Measurements from ENCODE around the gene COL26A1. TPM values are rescaled to one million over a fixed set of nuclear protein-coding genes. Genes with fewer than 3 reads are reported as not detected.

The COL26A1 gene
- total RNA-seq, 2 donors from 2014 or later = 0.14 TPM; not detected in 1

DNA sequence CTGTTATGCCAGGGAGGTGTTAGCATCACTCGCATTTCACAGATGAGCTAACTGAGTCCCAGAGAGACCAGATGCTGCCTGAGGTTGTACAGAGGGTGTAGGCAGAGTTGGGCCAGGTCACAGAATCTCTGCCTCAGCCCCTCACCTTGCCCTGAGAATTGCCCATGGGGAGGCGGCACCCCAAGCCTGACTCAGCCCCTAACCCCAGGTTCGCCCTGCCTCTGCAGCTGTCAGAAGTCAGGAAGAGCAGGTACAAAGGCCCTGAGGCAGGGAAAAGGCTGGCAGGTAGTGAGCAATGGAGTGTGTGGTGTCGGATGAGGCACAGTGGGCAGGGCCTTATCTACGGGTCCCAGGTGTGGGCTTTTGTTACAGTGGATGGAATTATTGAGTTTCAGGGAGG is 187.1 kb downstream of the COL26A1 start:
- DNase-seq (ENCODE audit: low spot score) (no peak), ATAC-seq (ENCODE audit: insufficient number of reproducible peaks, low FRiP score, low read depth) (no peak)
- Histone ChIP-seq H3K9me3 (no peaks in the 10 kb centered on the region), H3K36me3 (no peaks in the 10 kb centered on the region), H3K27me3 (replicated peaks; ENCODE audit: insufficient read depth) (no peaks in the 10 kb centered on the region), H3K4me3 (no peak overlapping the region), H3K27ac (no peak overlapping the region), H3K4me1 (ENCODE audit: control insufficient read depth in 1 of 2, low read depth in 2 of 2) (no peaks in the 10 kb centered on the region)
- TF ChIP-seq, protein P1, sequence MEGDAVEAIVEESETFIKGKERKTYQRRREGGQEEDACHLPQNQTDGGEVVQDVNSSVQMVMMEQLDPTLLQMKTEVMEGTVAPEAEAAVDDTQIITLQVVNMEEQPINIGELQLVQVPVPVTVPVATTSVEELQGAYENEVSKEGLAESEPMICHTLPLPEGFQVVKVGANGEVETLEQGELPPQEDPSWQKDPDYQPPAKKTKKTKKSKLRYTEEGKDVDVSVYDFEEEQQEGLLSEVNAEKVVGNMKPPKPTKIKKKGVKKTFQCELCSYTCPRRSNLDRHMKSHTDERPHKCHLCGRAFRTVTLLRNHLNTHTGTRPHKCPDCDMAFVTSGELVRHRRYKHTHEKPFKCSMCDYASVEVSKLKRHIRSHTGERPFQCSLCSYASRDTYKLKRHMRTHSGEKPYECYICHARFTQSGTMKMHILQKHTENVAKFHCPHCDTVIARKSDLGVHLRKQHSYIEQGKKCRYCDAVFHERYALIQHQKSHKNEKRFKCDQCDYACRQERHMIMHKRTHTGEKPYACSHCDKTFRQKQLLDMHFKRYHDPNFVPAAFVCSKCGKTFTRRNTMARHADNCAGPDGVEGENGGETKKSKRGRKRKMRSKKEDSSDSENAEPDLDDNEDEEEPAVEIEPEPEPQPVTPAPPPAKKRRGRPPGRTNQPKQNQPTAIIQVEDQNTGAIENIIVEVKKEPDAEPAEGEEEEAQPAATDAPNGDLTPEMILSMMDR (IDR thresholded peaks at IDR 0.05) = no peak

DNA sequence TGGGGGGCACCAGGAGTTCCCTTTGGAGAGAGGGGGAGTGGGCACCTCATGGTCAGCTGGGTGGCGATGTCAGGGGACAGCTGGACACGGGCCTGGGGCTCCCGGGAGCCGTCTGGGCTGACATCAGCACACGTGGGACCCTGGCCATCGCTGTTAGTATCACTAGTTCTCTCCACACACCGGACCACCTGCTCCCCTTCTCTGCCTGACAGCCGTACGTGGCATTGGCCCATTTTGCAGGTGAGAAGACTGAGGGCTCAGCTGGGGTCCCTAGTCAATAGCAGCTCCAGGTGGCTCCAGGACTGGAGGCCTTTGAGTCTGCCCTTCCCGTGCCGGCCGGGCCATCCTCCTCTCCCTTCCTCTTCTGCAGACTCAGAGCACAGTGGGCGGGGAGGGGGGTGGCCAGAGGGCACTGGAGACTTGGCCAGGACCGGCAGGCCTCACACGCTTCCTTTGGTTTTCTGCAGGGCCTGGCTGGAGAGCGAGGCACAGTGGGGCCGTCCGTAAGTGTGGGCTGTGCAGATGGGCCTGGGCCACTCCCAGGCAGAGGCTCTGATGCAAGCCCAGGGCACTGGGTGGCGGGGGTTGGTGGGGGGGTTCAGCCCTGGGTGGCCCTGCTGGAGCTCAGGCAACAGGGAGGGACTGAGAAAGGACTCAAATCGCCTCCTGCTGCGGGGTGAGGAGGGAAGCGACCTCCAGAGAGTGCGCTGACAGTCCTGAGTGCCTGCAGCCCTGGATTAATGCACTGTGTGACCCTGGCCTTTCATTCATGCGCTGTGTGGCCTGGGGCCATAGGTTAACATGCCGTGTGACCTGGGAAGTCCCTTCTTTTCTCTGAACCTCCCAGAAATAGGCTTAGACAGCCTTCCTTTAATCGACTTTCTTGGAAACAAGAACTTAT is 188.2 kb downstream of the COL26A1 start:
- Histone ChIP-seq H3K36me3 (no peaks in the 10 kb centered on the region), H3K4me3 (no peak overlapping the region), H3K9me3 (no peaks in the 10 kb centered on the region), H3K27me3 (replicated peaks; ENCODE audit: insufficient read depth) (no peaks in the 10 kb centered on the region), H3K27ac (no peak overlapping the region), H3K4me1 (ENCODE audit: control insufficient read depth in 1 of 2, low read depth in 2 of 2) (no peaks in the 10 kb centered on the region)
- TF ChIP-seq, protein P1 (IDR thresholded peaks at IDR 0.05) = no peak
- ATAC-seq (ENCODE audit: insufficient number of reproducible peaks, low FRiP score, low read depth) (no peak), DNase-seq (ENCODE audit: low spot score) (no peak)

DNA sequence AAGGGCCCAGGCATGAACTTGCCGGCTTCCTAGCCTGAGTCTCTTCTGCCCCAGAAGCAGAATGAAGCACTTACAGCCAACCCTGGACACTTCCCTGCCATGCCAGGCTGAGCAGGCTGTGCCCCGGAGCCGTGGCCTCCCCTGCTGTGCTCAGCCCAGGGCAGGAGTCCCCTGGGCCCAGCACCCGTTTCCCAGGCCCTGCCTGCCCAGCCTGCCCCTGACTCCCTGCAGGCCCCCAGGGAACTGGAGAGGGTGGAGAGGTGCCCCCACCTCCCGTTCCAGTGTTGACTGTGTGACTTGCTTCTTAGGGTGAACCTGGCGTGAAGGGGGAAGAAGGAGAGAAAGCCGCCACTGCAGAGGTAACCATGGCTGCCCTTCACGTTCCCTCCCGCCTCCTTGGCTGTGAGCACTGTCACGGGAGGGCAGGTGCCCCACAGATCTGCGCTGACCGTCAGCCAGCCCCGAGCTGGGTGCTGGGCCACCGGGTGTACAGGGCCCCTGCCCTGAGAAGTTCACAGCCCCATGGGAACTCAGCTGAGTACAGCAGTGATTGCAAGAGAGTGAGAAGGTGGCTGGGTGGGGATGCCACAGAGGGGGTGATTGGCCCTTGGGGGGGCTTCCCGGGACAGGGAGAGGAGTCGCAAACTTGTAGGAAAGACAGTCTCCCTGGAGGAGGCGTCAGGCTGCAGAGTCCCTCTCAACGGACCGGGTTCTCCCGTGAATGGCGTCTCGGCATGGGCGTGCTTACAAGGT is 190.5 kb downstream of the COL26A1 start:
- Histone ChIP-seq H3K4me3 (no peak overlapping the region), H3K4me1 (ENCODE audit: control insufficient read depth in 1 of 2, low read depth in 2 of 2) (no peaks in the 10 kb centered on the region), H3K27me3 (replicated peaks; ENCODE audit: insufficient read depth) (no peaks in the 10 kb centered on the region), H3K36me3 (no peaks in the 10 kb centered on the region), H3K9me3 (no peaks in the 10 kb centered on the region), H3K27ac (no peak overlapping the region)
- no peak for ATAC-seq (ENCODE audit: insufficient number of reproducible peaks, low FRiP score, low read depth)
- TF ChIP-seq, protein P1 (IDR thresholded peaks at IDR 0.05) = no peak
- no peak for DNase-seq (ENCODE audit: low spot score)

DNA sequence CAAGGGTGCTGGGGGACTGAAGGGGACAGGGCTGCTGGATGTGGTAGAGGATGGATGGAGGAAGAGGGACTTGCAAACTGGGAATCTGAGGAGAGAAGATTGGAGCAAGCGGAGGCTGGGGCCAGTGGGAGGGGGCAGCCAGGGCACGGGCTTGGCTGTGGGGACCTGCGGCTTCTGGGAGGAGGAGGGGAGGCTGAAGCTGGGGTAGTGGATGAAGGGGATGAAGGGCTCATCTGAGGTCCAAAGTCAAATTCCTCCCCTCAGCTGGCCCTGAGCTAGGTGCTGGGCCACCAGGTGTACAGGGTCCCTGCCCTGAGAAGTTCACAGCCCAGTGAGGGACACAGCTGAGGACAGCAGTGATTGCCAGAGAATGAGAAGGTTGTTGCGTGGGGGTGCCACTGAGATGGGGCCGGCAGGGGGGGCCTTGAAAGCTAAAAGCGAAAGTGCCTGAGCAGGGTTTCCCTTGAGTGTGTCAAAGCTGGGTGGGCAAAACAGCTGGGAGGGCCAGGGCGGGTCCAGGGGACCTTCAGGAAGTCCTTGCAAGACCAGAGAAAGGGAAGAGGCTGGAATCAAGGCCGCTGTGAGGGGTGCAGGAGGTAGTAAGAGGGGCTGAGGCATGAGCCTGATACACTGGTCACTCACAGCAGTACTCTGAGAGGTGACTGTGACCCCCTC is 191.2 kb downstream of the COL26A1 start:
- no peak overlapping the region for H3K27ac ChIP-seq
- TF ChIP-seq, protein P1 (IDR thresholded peaks at IDR 0.05) = no peak
- DNase-seq (ENCODE audit: low spot score) (no peak), ATAC-seq (ENCODE audit: insufficient number of reproducible peaks, low FRiP score, low read depth) (no peak)
- no peaks in the 10 kb centered on the region for H3K27me3 ChIP-seq (replicated peaks; ENCODE audit: insufficient read depth)
- H3K9me3 ChIP-seq = no peaks in the 10 kb centered on the region
- H3K4me3 ChIP-seq = no peak overlapping the region
- no peaks in the 10 kb centered on the region for H3K36me3 ChIP-seq
- H3K4me1 ChIP-seq (ENCODE audit: control insufficient read depth in 1 of 2, low read depth in 2 of 2) = no peaks in the 10 kb centered on the region
